Fibroblast of lung (primary cell): ENCODE results near the gene SLC38A2.

Experiments
- CTCF ChIP-seq, 2 donors: IDR thresholded peaks in 1 of 2; conservative IDR thresholded peaks in 1 of 2; 1 replicate in 1 of 2; 2 replicates in 1 of 2; pipeline ENCODE4 v1.5.1; 2011 to 2012; ENCODE audit warnings: low read length in 2 of 2, control low read depth in 1 of 2, inconsistent platforms in 1 of 2, low read depth in 1 of 2, mild to moderate bottlenecking in 1 of 2
- EZH2 ChIP-seq: IDR thresholded peaks from 2 replicates; pipeline ENCODE4 v1.5.1; 2012; ENCODE audit warnings: low read length, control low read depth, mild to moderate bottlenecking; ENCODE audit errors: missing control alignments

GRCh38 chr12:46396826-46397225, 24.3 kb upstream of the SLC38A2 start:
- TF ChIP-seq CTCF (conservative IDR thresholded peaks at IDR 0.05 in 1 of 2, IDR thresholded peaks at IDR 0.05 in 1 of 2; ENCODE audit: low read depth in 1 of 2, low read length in 2 of 2), result no peak
- no peak for TF ChIP-seq EZH2
